Measurements from ENCODE around the gene SUN2. TPM values are rescaled to one million over a fixed set of nuclear protein-coding genes. Genes with fewer than 3 reads are reported as not detected.

The SUN2 gene
- total RNA-seq, 1 experiment from 2014 or later, result 169 TPM

- CTCF ChIA-PET, result no interaction called here
- Histone ChIP-seq H3K27ac (no peak overlapping the region), H3K79me2 (ENCODE audit: low read depth) (peaks cover 14% of the 10 kb centered on the region), H3K27me3 (ENCODE audit: insufficient read depth, low read depth) (no peaks in the 10 kb centered on the region), H3K4me3 (peak overlapping the region; percentile 85), H3K4me1 (replicated peaks; ENCODE audit: insufficient read depth) (peaks cover 28% of the 10 kb centered on the region), H3F3A (ENCODE audit: insufficient read depth, low read depth) (peaks cover 20% of the 10 kb centered on the region; the same call in 1 of the 2 replicates), H3K9me2 (ENCODE audit: insufficient read depth) (no peaks in the 10 kb centered on the region), H2AFZ (peak overlapping the region; percentile 82; the same call in 1 of the 2 replicates), H4K20me1 (ENCODE audit: insufficient read depth) (no peaks in the 10 kb centered on the region), H3K36me3 (ENCODE audit: low read depth) (0 out of 2 replicates have a peak, but pooled peaks cover 5% of the 10 kb centered on the region), H3K4me2 (peak overlapping the region; percentile 88), H3K9me3 (ENCODE audit: insufficient read depth, low read depth) (no peaks in the 10 kb centered on the region)
- intact Hi-C loops (cut with micrococcal nuclease; ENCODE audit: unreplicated experiment), result no loop called here
- BruUV-seq (replicated peaks), result no TSS peak
- TF ChIP-seq CTCF (conservative IDR thresholded peaks at IDR 0.05) (no peak), EZH2 (IDR thresholded peaks at IDR 0.05; ENCODE audit: low read depth) (no peak)
- peak in 1 of 2 experiments; percentile 58 for DNase-seq
- POLR2A ChIA-PET (ENCODE audit: unreplicated experiment), result no interaction called here
Observed at GRCh38 chr22:38792833-38793232, 37.0 kb upstream of the SUN2 start.

GRCh38 chr22:38789606-38790005, 33.8 kb upstream of the SUN2 start:
- Histone ChIP-seq H3K9me3 (ENCODE audit: insufficient read depth, low read depth) (no peaks in the 10 kb centered on the region), H4K20me1 (ENCODE audit: insufficient read depth) (no peaks in the 10 kb centered on the region), H3K9me2 (ENCODE audit: insufficient read depth) (no peaks in the 10 kb centered on the region), H3K36me3 (ENCODE audit: low read depth) (0 out of 2 replicates have a peak, but pooled peaks cover 5% of the 10 kb centered on the region), H2AFZ (no peak overlapping the region), H3K4me2 (no peak overlapping the region), H3K79me2 (ENCODE audit: low read depth) (peaks cover 14% of the 10 kb centered on the region), H3K27ac (no peak overlapping the region), H3K27me3 (ENCODE audit: insufficient read depth, low read depth) (no peaks in the 10 kb centered on the region), H3F3A (ENCODE audit: insufficient read depth, low read depth) (peaks cover 19% of the 10 kb centered on the region; the same call in 1 of the 2 replicates), H3K4me1 (replicated peaks; ENCODE audit: insufficient read depth) (peaks cover 25% of the 10 kb centered on the region), H3K4me3 (no peak overlapping the region)
- POLR2A ChIA-PET (ENCODE audit: unreplicated experiment), result interaction anchor here (0.5 kb wide), 1 partner anchor 1263 kb away, joined by 5 read pairs; no protein-coding TSS in a partner anchor
- BruUV-seq (replicated peaks), result no TSS peak
- DNase-seq, result no peak
- intact Hi-C loops (cut with micrococcal nuclease; ENCODE audit: unreplicated experiment), result no loop called here
- CTCF ChIA-PET, result no interaction called here
- TF ChIP-seq EZH2 (IDR thresholded peaks at IDR 0.05; ENCODE audit: low read depth) (no peak), CTCF (conservative IDR thresholded peaks at IDR 0.05) (no peak)

- ChIA-PET CTCF (no interaction called here), POLR2A (ENCODE audit: unreplicated experiment) (interaction anchor here (0.5 kb wide), 1 partner anchor 456 kb away, joined by 3 read pairs; the partner anchor contains the start of gene PDGFB)
- TF ChIP-seq CTCF (conservative IDR thresholded peaks at IDR 0.05) (no peak), EZH2 (IDR thresholded peaks at IDR 0.05; ENCODE audit: low read depth) (no peak)
- Histone ChIP-seq H3K36me3 (ENCODE audit: low read depth) (0 out of 2 replicates have a peak, but pooled peaks cover 5% of the 10 kb centered on the region), H3K4me2 (no peak overlapping the region), H3K4me1 (replicated peaks; ENCODE audit: insufficient read depth) (peaks cover 21% of the 10 kb centered on the region), H3K27me3 (ENCODE audit: insufficient read depth, low read depth) (no peaks in the 10 kb centered on the region), H2AFZ (no peak overlapping the region), H3K79me2 (ENCODE audit: low read depth) (peaks cover 14% of the 10 kb centered on the region), H4K20me1 (ENCODE audit: insufficient read depth) (no peaks in the 10 kb centered on the region; the same call in 1 of the 2 replicates), H3F3A (ENCODE audit: insufficient read depth, low read depth) (peaks cover 16% of the 10 kb centered on the region; the same call in 1 of the 2 replicates), H3K4me3 (no peak overlapping the region), H3K27ac (no peak overlapping the region), H3K9me3 (ENCODE audit: insufficient read depth, low read depth) (no peaks in the 10 kb centered on the region), H3K9me2 (ENCODE audit: insufficient read depth) (no peaks in the 10 kb centered on the region)
- DNase-seq, result no peak
- BruUV-seq (replicated peaks), result no TSS peak
- intact Hi-C loops (cut with micrococcal nuclease; ENCODE audit: unreplicated experiment), result no loop called here
Observed at GRCh38 chr22:38788846-38789245, 33.0 kb upstream of the SUN2 start.

Measured in PC-9 (cell line).